Hematopoietic multipotent progenitor cell treated with erythropoietin and hydrocortisone succinate and interleukin-3 and kit ligand, for 4 days (in vitro differentiated cells): Measurements from ENCODE around the gene F3.
"Not testable (repeated sequence)": the region's sequence is repeated elsewhere in the genome, so short reads cannot be mapped to it uniquely, and the experiment has no call there.

Experiments
- DNase-seq: peaks from one replicate; pipeline ENCODE4 v3.0.0-alpha.2; 2015

F3 gene

GRCh38 chr1:94541246-94542087 is at the start of gene F3:
Gene F3 (minus strand): TSS chr1:94541759. CDS start chr1:94541636, 123 bp downstream.
- DNase-seq: peak; percentile 87

DNA sequence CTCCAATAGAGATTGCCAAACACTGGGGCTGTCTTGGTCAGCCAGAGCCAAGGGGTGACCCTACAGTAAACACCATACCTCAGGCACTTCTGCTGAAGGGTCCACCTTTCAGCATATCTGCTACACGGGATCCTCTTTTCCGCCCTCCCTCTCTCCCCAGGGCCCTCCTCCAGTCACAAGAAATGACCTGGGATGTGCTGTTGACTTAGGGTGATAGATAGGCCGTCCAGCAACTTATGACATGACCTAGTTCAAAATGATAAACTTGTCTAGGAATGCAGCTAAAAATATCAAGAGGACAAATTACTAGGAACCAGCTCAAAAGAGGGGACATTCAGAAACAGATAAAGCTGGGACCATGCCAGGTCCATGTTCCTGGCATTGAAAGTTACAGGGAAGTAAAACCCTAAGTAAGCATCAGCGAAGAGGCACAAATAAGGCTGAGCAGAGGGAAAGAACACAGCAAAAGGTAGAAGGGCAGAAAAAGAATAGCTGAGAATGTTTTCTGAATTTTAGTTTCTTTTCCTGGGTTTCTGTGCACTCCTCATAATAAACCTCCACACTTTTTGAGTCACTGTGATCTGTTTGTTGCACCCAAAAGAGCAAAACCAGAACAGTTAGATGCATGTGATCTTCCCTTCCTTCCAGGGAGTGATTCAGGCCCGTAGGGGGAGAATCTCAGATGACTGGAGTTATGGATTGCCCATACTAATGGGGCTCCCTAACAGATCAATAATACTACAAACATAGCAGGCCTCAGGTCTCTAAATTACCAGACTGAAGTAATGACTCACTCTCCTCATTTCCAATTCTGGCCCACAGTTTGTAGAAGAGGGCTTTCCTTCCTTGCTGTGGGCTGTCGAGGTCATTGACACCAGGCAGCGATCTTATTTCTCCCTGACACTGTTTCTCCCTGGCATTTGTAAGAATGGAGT is 48.9 kb upstream of the F3 start:
- DNase-seq: no peak

DNA sequence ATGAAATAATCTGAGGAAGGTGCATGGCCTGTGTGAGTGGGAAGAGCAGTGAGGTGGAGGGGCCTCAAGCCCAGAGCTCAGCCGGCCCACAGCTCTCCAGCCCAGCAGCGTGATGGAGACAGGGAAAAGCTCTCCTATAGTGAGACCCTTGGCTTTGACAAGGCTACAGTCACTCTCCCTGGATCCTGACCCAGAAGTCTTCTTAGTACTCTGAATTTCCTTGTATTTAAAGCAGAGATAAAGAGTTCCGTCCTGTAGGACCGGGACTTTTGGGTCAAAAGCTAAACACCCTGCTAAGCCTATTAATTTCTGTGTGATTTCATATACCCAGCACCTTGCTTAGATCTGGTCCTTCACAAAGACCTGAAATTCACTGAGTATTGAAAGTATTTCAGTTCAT is 48.2 kb upstream of the F3 start:
- no peak for DNase-seq

GRCh38 chr1:94582565-94582964 is 41.0 kb upstream of the F3 start:
- DNase-seq: no peak

- no peak for DNase-seq
Observed at GRCh38 chr1:94580367-94581115, 39.0 kb upstream of the F3 start.

- DNase-seq: no peak
Observed at GRCh38 chr1:94579876-94580294, 38.3 kb upstream of the F3 start.

DNA sequence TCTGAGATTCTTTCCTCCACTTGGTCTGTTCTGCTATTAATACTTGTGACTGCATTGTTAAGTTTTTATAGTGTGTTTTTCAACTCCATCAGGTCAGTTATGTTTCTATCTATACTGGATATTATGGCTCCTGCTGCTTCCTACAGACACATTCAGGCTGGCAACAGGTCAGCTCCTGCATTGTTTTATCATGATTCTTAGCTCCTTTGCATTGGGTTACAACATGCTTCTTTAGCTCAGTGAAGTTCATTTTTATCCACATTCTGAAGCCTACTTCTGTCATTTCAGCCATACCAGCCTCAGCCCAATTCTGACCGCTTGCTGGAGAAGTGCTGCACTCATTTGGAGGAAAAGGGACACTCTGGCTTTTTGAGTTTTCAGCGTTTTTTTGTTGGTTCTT is 37.3 kb upstream of the F3 start:
- DNase-seq: no peak

DNA sequence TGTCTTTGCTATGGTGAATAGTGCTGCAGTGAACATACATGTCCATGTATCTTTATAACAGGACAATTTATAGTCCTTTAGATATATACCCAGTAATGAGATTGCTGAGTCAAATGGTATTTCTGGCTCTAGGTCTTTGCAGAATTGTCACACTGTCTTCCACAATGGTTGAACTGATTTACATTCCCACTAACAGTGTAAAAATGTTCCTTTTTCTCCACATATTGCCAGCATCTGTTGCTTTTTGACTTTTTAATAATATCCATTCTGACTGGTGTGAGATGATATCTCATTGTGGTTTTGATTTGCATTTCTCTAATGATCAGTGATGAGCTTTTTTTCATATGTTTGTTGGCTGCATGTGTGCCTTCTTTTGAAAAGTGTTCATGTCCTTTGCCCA is 32.4 kb upstream of the F3 start:
- not testable (repeated sequence) for DNase-seq

DNA sequence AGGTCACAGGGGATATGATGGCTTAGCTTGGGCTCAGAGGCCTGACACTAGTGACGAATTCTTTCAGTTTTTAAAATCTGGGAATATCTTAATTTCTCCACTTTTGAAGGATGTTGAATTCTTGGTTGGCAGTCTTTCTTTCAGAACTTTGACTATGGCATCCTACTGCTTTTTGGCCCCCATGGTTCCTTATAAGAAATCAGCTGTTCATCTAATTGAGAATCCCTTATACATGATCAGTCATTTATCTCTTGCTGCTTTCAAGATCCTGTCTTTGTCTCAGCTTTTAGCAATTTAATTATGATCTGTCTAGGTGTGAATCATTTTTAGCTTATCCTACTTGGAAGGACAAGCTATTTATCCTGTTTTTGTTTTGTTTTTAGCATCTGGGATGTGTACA is 31.2 kb upstream of the F3 start:
- DNase-seq: no peak

GRCh38 chr1:94570965-94571364 is 29.4 kb upstream of the F3 start:
- not testable (repeated sequence) for DNase-seq

- DNase-seq: not testable (repeated sequence)
Observed at GRCh38 chr1:94568806-94569205, 27.2 kb upstream of the F3 start.

- not testable (repeated sequence) for DNase-seq
Observed at GRCh38 chr1:94567975-94568607, 26.5 kb upstream of the F3 start.

GRCh38 chr1:94566436-94566835 is 24.9 kb upstream of the F3 start:
- not testable (repeated sequence) for DNase-seq

DNA sequence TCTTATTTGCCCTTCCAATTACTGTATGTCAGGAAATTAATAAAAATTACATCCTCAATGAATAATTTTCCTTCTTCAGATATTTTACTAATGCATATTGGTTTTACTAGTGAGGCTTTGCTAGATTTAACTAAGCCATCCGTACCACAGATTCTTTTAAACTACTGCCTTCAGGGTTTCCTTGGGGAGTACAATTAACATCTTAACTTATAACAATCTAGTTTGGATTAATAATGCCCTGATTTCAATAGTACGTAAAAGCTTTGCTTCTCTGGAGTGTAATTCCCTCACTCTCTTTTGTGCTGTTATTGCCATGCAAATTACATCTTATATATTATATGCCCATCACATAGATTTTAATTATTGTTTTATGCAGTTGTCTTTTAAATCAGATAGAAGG is 24.3 kb upstream of the F3 start:
- no peak for DNase-seq

GRCh38 chr1:94562519-94563260 is 21.1 kb upstream of the F3 start:
- no peak for DNase-seq

DNA sequence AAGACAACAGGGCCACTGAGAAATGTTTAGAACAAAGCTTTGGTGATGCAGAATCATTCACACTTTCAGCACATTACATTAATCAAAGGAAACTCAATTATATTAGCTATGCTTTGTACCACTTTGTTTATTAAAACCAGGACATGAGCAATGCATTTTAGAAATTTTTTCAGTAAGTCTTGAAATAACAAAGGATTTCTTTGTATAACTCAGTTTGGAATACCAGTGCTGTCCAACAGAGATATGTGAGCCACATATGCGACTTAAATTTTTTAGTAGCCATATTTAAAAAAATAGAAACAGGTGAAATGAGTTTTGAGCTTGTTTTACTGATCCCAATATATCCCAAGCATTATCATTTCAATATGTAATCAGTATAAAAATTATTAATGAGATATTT is 18.8 kb upstream of the F3 start:
- no peak for DNase-seq

GRCh38 chr1:94559921-94560320 is 18.4 kb upstream of the F3 start:
- DNase-seq: no peak

DNA sequence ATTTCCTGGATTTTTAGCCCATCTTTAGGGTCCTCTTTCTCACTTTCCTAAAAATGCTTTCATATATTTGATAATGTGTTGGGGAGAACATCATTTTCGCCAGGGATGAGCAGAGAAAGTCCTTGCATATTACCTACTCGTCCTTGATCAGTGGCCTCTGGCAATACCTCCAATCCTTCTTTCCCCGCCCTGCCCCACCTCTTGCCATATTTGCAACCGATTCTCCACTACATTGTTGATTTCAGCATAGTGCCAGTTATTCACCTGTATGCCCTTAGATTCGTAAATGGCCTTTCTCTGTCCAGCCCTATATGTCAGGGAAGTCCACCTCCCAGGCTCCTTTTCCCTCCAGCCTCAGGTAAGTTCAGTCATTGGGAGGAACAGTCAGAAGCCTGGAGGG is 13.5 kb upstream of the F3 start:
- no peak for DNase-seq

DNA sequence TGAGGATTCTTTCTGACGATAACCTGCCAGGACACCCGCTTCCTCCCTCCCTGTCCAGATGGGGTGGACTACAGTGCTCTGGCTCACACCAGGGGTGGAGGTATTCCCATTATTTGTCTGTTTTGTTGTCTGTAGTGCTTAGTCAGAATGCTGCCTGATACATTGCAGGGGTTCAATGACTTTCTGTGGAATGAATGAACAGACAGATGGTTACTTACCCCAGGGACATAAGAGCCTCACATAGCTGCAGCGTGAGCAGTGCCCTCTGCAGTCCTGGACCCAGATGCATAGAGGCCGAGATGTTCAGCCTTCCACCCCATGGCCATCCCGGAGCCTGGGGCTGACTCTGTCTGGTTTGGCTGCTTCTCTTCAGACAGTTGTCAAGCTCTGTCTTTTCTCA is 13.0 kb upstream of the F3 start:
- no peak for DNase-seq

DNA sequence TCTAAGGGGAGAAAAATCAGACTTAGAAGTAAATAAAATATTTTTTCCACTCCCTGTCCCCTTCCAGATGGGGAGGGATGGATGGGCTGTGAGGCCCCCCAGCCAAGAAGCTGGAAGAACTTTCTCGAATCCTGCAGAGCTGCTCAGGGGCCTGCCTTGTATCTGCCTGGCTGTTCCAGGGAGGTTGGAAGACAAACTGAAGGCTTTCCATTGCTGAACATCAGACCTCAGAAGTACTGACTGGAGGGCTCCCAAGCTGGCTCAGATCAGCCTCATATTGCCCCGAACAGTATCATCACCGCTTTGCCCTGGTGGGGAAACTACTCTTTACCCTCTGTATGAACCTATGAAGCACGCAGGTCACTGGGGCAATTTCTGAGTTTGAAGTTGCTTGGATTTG is 12.4 kb upstream of the F3 start:
- DNase-seq: no peak

GRCh38 chr1:94553323-94553730 is 11.8 kb upstream of the F3 start:
- no peak for DNase-seq

GRCh38 chr1:94552071-94552586 is 10.6 kb upstream of the F3 start:
- no peak for DNase-seq
